HG02885 (cell line): Measurements from ENCODE around the gene SLC18A3.

Source experiments
- ATAC-seq: cut with Tn5 transposase; IDR thresholded peaks from one replicate; pipeline ENCODE4 v1.9.1; 2021; ENCODE audit warnings: mild to moderate bottlenecking; ENCODE audit not compliant: unreplicated experiment, poor library complexity

The SLC18A3 gene

GRCh38 chr10:49647985-49648795 is 38.1 kb downstream of the SLC18A3 start:
- ATAC-seq, result no peak

DNA sequence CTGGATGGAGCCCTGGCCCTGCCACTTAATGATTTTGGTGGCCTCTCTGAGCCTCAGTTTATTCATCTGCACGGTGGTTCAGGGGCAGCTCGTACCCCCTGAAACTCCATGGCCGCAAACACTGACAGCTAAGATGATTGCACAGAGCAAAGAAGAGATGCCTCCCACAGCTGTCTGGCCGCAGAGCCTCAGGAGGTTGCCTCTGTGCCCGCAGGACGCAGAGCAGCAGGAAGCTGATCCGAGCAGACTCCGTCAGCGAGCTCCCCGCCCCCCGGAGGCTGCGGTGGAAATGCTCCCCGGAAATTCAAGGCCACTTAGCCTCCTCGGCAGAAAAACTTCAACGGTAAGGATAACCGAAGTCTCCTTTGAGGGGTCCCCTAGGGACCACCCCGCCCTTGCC is 39.2 kb downstream of the SLC18A3 start:
- no peak for ATAC-seq

- ATAC-seq, result no peak
Observed at GRCh38 chr10:49649936-49650723, 40.0 kb downstream of the SLC18A3 start.

DNA sequence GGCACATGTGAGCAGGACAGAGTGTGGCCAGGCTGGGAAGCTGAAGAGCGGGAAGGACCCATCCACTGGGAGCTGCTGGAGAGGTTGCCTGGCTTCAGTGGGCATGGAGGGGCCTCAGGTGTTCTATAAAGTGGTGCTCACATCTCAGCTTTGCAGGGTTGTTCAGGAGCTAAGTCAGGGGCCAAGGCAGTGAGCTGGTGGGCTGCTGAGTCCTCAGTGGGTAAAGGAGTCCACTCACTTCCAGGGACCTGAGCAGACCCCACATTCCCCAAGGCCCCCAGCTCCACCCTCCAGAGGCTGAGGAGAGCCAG is 40.6 kb downstream of the SLC18A3 start:
- ATAC-seq, result no peak

GRCh38 chr10:49651039-49651835 is 41.1 kb downstream of the SLC18A3 start:
- ATAC-seq, result no peak

DNA sequence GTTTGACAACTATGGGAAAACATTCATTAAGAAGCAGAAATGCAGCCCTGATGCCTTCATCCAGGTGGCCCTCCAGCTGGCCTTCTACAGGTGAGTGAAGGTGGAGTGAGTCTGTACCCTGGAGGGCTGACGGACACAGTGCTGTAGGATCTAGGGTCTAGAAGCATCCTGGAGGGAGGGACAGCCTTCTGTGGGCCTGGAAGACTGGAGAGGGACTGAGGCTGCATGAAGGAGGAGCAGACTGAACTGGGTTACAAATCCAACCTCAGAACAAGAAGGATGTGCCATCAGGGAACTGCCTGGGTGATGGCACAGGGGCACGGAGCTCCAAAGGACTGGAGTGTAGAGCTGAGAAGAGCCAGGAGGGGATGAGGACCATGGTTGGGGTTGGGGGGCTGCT is 41.8 kb downstream of the SLC18A3 start:
- ATAC-seq, result no peak

GRCh38 chr10:49652421-49653272 is 42.5 kb downstream of the SLC18A3 start:
- ATAC-seq, result no peak

- no peak for ATAC-seq
Observed at GRCh38 chr10:49653273-49653929, 43.3 kb downstream of the SLC18A3 start.

GRCh38 chr10:49654036-49654693 is 44.1 kb downstream of the SLC18A3 start:
- ATAC-seq, result no peak

GRCh38 chr10:49655099-49655498 is 45.0 kb downstream of the SLC18A3 start:
- no peak for ATAC-seq

DNA sequence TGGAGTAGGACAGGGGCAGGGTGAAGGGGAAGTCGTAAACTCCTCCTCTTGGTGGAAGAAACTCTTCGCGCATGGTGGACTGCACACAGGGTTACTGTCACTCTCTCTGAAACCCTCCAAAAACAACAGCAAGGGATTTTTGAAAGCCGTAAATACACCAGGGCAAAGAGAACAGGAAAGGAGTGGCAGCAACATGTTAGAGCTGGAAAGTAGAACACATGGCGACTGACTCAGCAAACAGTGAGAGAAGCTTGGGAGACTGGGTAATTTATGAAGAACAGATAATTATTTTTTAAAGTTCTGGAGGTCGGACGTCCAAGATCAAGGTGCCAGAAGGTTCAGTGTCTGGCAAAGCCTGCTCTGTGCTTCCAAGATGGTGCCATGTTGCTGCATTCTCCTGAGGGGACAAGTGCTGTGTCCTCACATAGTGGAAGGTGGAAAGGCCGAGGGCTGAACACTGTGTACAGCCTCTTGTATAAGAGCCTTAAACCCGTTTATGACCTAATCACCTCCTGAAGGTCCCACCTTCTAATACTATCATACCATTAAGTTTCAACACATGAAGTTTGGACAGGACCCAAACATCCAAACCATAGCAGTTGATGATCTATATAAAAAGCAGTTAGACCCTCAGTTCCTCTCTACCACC is 46.9 kb downstream of the SLC18A3 start:
- ATAC-seq, result no peak

DNA sequence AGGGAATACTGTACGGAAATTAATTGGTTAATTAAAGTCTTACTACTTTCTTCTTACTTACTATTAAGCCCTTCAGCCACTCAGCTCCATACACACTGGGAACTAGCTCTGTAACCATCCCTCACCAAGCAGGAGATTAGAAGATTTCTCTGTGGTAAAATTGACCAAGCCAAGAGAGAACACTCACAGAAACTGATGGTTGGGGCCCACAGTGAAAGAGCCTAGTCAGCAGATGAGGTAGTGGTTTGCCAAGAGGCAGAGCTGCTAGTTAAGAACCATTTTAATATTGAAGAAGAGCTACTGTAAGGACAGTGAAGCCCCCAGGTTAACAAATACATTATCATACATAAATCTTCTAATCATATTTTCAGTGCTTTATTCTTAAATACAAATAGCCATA is 47.5 kb downstream of the SLC18A3 start:
- ATAC-seq, result no peak

DNA sequence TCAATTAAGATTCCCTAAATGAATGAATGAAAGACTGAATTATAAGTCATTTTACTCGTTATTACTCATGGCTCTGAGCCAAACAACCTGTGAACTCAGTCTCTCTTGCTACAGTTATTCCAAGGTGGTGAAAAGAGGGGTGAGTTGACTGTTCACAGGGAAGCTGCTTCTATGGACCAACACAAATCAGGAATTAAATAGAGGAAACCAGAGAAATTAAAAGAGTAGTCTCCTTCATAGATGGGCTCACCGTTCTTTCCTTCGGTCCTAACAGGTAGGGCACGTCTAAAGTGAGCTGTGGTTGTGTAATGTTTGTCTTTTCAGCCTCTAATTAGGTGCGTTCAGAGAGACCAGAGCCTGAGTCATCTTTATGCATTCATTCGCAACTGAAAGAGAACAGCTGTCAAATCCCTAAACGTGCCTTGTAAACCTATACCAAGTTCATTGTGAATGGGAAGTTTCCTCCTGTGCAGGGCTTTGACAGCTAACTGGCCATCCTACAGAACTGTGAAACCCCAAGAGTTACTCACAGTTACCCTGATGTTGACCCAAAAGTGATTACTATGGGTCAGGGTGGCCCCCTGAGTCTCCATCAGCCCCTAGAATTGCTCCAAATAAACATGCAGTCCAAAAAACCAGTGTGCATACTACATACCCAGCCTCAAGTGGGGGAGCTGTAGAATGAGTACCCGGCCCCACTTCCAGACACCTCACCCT is 51.2 kb downstream of the SLC18A3 start:
- ATAC-seq, result no peak
